ENCODE data around the gene HECTD4. TPM values are rescaled to one million over a fixed set of nuclear protein-coding genes. Genes with fewer than 3 reads are reported as not detected.
"Not testable (repeated sequence)": the region's sequence is repeated elsewhere in the genome, so short reads cannot be mapped to it uniquely, and the experiment has no call there.

Gene HECTD4
- polyA plus RNA-seq, 1 donor from 2014 or later: 15.8 TPM

DNA sequence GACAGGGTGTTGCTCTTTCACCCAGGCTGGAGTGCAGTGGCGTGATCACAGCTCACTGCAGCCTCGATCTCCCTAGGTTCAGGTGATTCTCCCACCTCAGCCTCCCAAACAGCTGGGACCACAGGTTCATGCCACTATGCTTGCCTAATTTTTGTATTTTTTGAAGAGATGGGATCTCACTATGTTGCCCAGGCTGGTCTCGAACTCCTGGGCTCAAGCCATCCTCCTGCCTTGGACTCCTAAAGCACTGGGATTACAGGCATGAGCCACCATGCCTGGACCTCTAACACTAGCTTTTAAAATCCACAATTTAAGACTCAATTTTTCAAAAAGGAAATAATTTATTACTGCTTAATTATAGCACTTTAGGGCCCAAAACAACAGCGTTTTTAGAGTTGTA is 149.0 kb downstream of the HECTD4 start:
- TF ChIP-seq, protein P1, sequence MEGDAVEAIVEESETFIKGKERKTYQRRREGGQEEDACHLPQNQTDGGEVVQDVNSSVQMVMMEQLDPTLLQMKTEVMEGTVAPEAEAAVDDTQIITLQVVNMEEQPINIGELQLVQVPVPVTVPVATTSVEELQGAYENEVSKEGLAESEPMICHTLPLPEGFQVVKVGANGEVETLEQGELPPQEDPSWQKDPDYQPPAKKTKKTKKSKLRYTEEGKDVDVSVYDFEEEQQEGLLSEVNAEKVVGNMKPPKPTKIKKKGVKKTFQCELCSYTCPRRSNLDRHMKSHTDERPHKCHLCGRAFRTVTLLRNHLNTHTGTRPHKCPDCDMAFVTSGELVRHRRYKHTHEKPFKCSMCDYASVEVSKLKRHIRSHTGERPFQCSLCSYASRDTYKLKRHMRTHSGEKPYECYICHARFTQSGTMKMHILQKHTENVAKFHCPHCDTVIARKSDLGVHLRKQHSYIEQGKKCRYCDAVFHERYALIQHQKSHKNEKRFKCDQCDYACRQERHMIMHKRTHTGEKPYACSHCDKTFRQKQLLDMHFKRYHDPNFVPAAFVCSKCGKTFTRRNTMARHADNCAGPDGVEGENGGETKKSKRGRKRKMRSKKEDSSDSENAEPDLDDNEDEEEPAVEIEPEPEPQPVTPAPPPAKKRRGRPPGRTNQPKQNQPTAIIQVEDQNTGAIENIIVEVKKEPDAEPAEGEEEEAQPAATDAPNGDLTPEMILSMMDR (IDR thresholded peaks at IDR 0.05; ENCODE audit: poor library complexity, severe bottlenecking): no peak
- no peak for TF ChIP-seq RAD21 (conservative IDR thresholded peaks at IDR 0.05)
- no peak for TF ChIP-seq TAF1 (IDR thresholded peaks at IDR 0.05; ENCODE audit: low read depth)
- no peak for TF ChIP-seq SMC3 (conservative IDR thresholded peaks at IDR 0.05; ENCODE audit: poor library complexity)
- H3K27me3 ChIP-seq (ENCODE audit: insufficient read depth, low read depth, low read length): no peaks in the 10 kb centered on the region
- H3K4me3 ChIP-seq (ENCODE audit: low read length): no peak overlapping the region
- no peaks in the 10 kb centered on the region for H3K79me2 ChIP-seq (replicated peaks; ENCODE audit: insufficient read depth, low read length)
- H3K36me3 ChIP-seq (ENCODE audit: insufficient read depth, low read length): peaks cover 8% of the 10 kb centered on the region
- H4K20me1 ChIP-seq (ENCODE audit: insufficient read depth): no peaks in the 10 kb centered on the region
- H3F3A ChIP-seq (ENCODE audit: insufficient read depth, low read length, poor library complexity, severe bottlenecking): no peaks in the 10 kb centered on the region
- no peak overlapping the region for H2AFZ ChIP-seq (ENCODE audit: low read depth, low read length)
- H3K27ac ChIP-seq (ENCODE audit: low read length): no peak overlapping the region
- H3K9ac ChIP-seq (ENCODE audit: low read length): no peak overlapping the region
- H3K9me3 ChIP-seq (ENCODE audit: low read length): no peaks in the 10 kb centered on the region
- no peak overlapping the region for H3K4me2 ChIP-seq (ENCODE audit: low read length)
- H3K9me2 ChIP-seq (ENCODE audit: insufficient read depth, low read length): no peaks in the 10 kb centered on the region

DNA sequence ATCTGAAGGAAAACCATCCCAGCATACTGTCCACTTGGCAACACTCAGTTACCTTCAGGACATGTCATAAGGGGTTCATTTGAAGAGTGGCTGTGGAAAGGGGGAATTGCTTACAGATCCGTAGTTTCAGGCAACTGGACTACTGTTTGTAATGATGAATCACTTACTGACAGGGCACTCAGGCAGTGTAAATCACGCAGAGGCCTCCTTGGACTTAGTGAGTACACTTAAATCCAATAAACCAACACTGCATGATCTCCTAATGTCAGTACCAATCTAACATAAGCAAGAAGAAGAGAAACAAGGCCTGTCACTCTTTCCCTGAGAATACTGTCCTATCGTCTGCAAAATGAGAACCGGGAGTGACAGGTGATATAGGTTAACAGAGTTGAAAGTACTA is 152.1 kb downstream of the HECTD4 start:
- no peak overlapping the region for H2AFZ ChIP-seq (ENCODE audit: low read depth, low read length)
- peaks cover 4% of the 10 kb centered on the region for H3K36me3 ChIP-seq (ENCODE audit: insufficient read depth, low read length)
- no peak overlapping the region for H3K4me3 ChIP-seq (ENCODE audit: low read length)
- no peaks in the 10 kb centered on the region for H3K79me2 ChIP-seq (replicated peaks; ENCODE audit: insufficient read depth, low read length)
- no peaks in the 10 kb centered on the region for H3K9me3 ChIP-seq (ENCODE audit: low read length)
- H3K27ac ChIP-seq (ENCODE audit: low read length): no peak overlapping the region
- no peaks in the 10 kb centered on the region for H3K9me2 ChIP-seq (ENCODE audit: insufficient read depth, low read length)
- no peak overlapping the region for H3K4me2 ChIP-seq (ENCODE audit: low read length)
- H3K9ac ChIP-seq (ENCODE audit: low read length): no peak overlapping the region
- H3F3A ChIP-seq (ENCODE audit: insufficient read depth, low read length, poor library complexity, severe bottlenecking): no peaks in the 10 kb centered on the region
- no peak for TF ChIP-seq TAF1 (IDR thresholded peaks at IDR 0.05; ENCODE audit: low read depth)
- no peak for TF ChIP-seq EZH2 (IDR thresholded peaks at IDR 0.05; ENCODE audit: borderline replicate concordance, insufficient read depth, low read length, poor library complexity, severe bottlenecking)
- TF ChIP-seq EP300 (conservative IDR thresholded peaks at IDR 0.05; ENCODE audit: poor library complexity, severe bottlenecking): no peak
- no peaks in the 10 kb centered on the region for H3K27me3 ChIP-seq (ENCODE audit: insufficient read depth, low read depth, low read length)
- H4K20me1 ChIP-seq (ENCODE audit: insufficient read depth): no peaks in the 10 kb centered on the region

DNA sequence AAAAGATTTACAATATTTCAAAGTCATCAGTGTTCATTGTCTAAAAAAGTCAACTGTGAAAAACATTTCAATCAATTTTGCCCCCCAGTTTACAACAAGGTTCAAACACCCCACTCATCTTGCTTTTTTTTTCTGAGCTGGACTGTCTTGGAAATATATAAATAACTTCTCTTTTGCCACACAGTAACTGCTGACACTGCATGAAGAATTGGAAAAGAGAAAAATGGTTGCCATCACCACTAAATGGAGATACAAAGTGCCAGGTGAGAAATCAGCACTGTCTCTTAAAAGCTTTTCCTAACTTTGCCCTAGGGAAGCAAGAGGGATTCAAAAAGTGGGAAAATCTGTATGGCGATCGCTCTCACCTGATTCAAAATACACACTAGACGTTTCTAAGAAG is 155.5 kb downstream of the HECTD4 start:
- Histone ChIP-seq H3K36me3 (ENCODE audit: insufficient read depth, low read length) (no peaks in the 10 kb centered on the region), H3K9me2 (ENCODE audit: insufficient read depth, low read length) (no peaks in the 10 kb centered on the region), H3K79me2 (replicated peaks; ENCODE audit: insufficient read depth, low read length) (no peaks in the 10 kb centered on the region), H3K27ac (ENCODE audit: low read length) (no peak overlapping the region), H3K4me2 (ENCODE audit: low read length) (no peak overlapping the region), H3F3A (ENCODE audit: insufficient read depth, low read length, poor library complexity, severe bottlenecking) (no peaks in the 10 kb centered on the region), H3K9ac (ENCODE audit: low read length) (no peak overlapping the region), H3K27me3 (ENCODE audit: insufficient read depth, low read depth, low read length) (no peaks in the 10 kb centered on the region), H4K20me1 (ENCODE audit: insufficient read depth) (no peaks in the 10 kb centered on the region), H3K9me3 (ENCODE audit: low read length) (no peaks in the 10 kb centered on the region), H2AFZ (ENCODE audit: low read depth, low read length) (no peak overlapping the region), H3K4me3 (ENCODE audit: low read length) (no peak overlapping the region)
- TF ChIP-seq SMC3 (conservative IDR thresholded peaks at IDR 0.05; ENCODE audit: poor library complexity) (no peak), POLR2AphosphoS5 (IDR thresholded peaks at IDR 0.05) (no peak), TAF1 (IDR thresholded peaks at IDR 0.05; ENCODE audit: low read depth) (no peak), EP300 (conservative IDR thresholded peaks at IDR 0.05; ENCODE audit: poor library complexity, severe bottlenecking) (no peak), MXI1 (conservative IDR thresholded peaks at IDR 0.05; ENCODE audit: poor library complexity, severe bottlenecking) (no peak)
- TF ChIP-seq, protein P1 (IDR thresholded peaks at IDR 0.05; ENCODE audit: poor library complexity, severe bottlenecking): no peak

DNA sequence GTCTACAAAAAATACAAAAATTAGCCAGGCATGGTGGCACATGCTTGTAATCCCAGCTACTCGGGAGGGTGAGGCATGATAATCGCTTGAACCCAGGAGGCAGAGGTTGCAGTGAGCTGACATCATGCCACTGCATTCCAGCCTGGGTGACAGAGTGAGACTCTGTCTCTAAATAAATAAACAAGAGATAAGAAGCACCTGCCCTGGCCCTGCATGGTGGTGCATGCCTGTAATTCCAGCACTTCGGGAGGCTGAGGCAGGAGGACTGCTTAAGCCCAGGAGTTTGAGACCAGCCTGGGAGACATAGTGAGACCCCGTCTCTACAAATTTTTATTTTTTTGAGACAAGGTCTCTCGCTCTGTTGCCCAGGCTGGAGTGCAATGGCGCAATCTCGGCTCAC is 161.6 kb downstream of the HECTD4 start:
- H3K9me2 ChIP-seq (ENCODE audit: insufficient read depth, low read length); H3K9me3 ChIP-seq (ENCODE audit: low read length); H2AFZ ChIP-seq (ENCODE audit: low read depth, low read length); H3K79me2 ChIP-seq (replicated peaks; ENCODE audit: insufficient read depth, low read length); H4K20me1 ChIP-seq (ENCODE audit: insufficient read depth); H3K4me2 ChIP-seq (ENCODE audit: low read length); H3K9ac ChIP-seq (ENCODE audit: low read length); H3K27me3 ChIP-seq (ENCODE audit: insufficient read depth, low read depth, low read length); H3K4me3 ChIP-seq (ENCODE audit: low read length); H3F3A ChIP-seq (ENCODE audit: insufficient read depth, low read length, poor library complexity, severe bottlenecking); H3K27ac ChIP-seq (ENCODE audit: low read length); H3K36me3 ChIP-seq (ENCODE audit: insufficient read depth, low read length): not testable (repeated sequence)

All from neural cell (in vitro differentiated cells).